ENCODE measurements around the gene RIMBP3C.
"Not testable (repeated sequence)": the region's sequence is repeated elsewhere in the genome, so short reads cannot be mapped to it uniquely, and the experiment has no call there.

DNA sequence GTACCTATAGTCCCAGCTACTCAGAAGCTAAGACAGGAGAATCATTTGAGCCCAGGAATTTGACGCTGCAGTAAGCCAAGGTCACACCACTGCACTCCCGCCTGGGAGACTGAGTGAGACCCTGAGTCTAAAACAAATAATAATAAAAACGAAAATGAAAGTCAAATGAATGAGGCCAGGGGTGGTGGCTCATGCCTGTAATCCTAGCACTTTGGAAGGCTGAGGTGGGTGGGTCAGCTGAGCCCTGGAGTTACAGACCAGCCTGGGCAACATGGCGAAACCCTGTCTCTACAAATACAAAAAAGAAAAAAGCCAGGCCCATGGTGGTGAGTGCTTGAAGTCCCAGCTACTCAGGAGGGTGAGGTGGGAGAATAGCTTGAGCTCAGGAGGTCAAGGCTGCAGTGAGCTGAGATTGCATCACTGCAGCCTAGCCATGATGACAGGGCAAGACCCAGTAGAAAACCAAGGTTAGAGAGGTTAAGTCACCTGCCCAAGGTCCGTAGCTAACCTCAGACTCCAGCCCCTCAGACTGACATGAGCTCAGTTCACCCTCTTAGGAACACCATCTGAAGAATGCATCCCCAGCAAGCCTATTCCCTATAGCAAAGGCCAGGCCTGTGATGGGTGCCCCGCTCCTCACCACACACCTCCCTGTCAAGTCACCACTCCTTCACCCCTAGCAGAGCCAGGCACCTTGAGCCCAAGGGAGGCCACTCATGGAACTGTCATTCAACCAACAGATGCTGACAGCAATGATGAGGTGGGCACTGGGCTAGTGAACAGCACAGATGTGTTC lies 24.4 kb downstream of the RIMBP3C start:
- TF ChIP-seq CTCF, POLR2A (IDR thresholded peaks at IDR 0.05): not testable (repeated sequence)

Data from right lobe of liver (tissue), 4 donors.